ENCODE results near the gene LTBP1. TPM values are rescaled to one million over a fixed set of nuclear protein-coding genes. Genes with fewer than 3 reads are reported as not detected.

LTBP1 gene, protein sequence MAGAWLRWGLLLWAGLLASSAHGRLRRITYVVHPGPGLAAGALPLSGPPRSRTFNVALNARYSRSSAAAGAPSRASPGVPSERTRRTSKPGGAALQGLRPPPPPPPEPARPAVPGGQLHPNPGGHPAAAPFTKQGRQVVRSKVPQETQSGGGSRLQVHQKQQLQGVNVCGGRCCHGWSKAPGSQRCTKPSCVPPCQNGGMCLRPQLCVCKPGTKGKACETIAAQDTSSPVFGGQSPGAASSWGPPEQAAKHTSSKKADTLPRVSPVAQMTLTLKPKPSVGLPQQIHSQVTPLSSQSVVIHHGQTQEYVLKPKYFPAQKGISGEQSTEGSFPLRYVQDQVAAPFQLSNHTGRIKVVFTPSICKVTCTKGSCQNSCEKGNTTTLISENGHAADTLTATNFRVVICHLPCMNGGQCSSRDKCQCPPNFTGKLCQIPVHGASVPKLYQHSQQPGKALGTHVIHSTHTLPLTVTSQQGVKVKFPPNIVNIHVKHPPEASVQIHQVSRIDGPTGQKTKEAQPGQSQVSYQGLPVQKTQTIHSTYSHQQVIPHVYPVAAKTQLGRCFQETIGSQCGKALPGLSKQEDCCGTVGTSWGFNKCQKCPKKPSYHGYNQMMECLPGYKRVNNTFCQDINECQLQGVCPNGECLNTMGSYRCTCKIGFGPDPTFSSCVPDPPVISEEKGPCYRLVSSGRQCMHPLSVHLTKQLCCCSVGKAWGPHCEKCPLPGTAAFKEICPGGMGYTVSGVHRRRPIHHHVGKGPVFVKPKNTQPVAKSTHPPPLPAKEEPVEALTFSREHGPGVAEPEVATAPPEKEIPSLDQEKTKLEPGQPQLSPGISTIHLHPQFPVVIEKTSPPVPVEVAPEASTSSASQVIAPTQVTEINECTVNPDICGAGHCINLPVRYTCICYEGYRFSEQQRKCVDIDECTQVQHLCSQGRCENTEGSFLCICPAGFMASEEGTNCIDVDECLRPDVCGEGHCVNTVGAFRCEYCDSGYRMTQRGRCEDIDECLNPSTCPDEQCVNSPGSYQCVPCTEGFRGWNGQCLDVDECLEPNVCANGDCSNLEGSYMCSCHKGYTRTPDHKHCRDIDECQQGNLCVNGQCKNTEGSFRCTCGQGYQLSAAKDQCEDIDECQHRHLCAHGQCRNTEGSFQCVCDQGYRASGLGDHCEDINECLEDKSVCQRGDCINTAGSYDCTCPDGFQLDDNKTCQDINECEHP (N-terminal part only)
- total RNA-seq (2022) (99.0 and 119 TPM in 2 replicates), Bru-seq, nascent RNA (percentile 76 among the genes with signal in this experiment), BruChase-seq, experiment 1, labeled RNA remaining after a 6-hour chase (percentile 69 among the genes with signal in this experiment), BruChase-seq, experiment 2, labeled RNA remaining after a 2-hour chase (percentile 62 among the genes with signal in this experiment)
- long read RNA-seq, full-length matches to known transcripts, result 53 of 92 reads
- long read RNA-seq, partial matches to known transcripts, result 18 of 92 reads
- long read RNA-seq, other reads (novel, unspliced or antisense), result 21 of 92 reads

DNA sequence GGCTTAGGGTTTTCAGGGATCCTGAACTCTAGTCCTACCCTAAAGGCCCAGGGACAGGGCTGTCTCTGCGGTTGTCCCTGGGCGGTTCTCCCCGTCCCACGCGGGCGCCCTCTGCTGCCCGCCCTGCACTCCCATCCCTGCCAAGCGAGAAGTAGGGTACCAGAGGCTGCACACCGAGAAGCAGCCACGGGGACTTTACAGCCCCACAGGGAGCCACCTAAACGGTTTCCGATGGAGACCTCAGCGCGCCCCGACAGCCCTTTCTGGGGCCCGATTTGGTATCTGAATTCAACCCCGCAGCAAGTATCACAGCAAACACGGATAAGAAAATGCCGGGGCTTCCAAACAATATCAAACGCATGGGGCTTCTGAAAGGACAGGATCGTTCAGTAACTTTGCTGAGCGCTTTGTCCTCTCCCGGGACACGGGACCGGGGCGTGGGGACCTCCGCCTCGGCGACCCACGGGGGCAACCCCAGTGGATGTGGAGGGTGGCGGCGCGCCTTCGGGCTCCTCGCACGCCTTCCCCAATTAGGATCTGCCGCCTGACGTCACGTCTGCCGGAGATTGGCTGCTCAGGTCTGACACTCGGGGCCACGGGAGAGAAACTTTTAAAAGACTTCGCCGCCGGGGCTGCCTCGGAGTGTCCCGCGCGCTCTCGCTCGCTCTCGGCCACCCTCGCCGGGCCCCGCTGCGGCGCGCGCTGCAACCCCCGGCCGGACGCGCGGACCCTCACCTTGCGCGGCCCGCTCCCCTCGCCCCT lies at the start of gene LTBP1:
TSS of gene LTBP1 (plus strand) at position 640 of the 762 bp plus-strand sequence. CDS start 372 bp downstream, outside the sequence.
- POLR2A ChIA-PET, result no interaction called here
- Mint-ChIP-seq H3K36me3 (ENCODE audit: insufficient read depth, unreplicated experiment) (no peaks in the 10 kb centered on the region), H3K4me1 (ENCODE audit: insufficient read depth, unreplicated experiment) (no peaks in the 10 kb centered on the region), H3K9me3 (ENCODE audit: unreplicated experiment) (no peaks in the 10 kb centered on the region), H3K4me3 (ENCODE audit: unreplicated experiment) (peak within 1 kb of the TSS; percentile 70), H3K27ac (ENCODE audit: low read depth, unreplicated experiment) (no peak within 1 kb of the TSS), H3K27me3 (ENCODE audit: insufficient read depth, unreplicated experiment) (no peaks in the 10 kb centered on the region)
- CTCF ChIA-PET, result interaction anchor here (0.6 to 0.9 kb wide), 4 partner anchors 51 to 1622 kb away, joined by 3 to 4 read pairs (median 3); no protein-coding TSS in a partner anchor
- intact Hi-C loops (cut with micrococcal nuclease), result loop anchor here (1.0 to 10.0 kb wide), 5 partner anchors 76 to 392 kb away; no protein-coding TSS in a partner anchor
- TF ChIP-seq, protein P1, sequence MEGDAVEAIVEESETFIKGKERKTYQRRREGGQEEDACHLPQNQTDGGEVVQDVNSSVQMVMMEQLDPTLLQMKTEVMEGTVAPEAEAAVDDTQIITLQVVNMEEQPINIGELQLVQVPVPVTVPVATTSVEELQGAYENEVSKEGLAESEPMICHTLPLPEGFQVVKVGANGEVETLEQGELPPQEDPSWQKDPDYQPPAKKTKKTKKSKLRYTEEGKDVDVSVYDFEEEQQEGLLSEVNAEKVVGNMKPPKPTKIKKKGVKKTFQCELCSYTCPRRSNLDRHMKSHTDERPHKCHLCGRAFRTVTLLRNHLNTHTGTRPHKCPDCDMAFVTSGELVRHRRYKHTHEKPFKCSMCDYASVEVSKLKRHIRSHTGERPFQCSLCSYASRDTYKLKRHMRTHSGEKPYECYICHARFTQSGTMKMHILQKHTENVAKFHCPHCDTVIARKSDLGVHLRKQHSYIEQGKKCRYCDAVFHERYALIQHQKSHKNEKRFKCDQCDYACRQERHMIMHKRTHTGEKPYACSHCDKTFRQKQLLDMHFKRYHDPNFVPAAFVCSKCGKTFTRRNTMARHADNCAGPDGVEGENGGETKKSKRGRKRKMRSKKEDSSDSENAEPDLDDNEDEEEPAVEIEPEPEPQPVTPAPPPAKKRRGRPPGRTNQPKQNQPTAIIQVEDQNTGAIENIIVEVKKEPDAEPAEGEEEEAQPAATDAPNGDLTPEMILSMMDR (IDR thresholded peaks at IDR 0.05; ENCODE audit: unreplicated experiment), result peak; percentile 71
- DNase-seq (ENCODE audit: unreplicated experiment), result peak; percentile 65
- no TSS peak for BruUV-seq (replicated peaks)

DNA sequence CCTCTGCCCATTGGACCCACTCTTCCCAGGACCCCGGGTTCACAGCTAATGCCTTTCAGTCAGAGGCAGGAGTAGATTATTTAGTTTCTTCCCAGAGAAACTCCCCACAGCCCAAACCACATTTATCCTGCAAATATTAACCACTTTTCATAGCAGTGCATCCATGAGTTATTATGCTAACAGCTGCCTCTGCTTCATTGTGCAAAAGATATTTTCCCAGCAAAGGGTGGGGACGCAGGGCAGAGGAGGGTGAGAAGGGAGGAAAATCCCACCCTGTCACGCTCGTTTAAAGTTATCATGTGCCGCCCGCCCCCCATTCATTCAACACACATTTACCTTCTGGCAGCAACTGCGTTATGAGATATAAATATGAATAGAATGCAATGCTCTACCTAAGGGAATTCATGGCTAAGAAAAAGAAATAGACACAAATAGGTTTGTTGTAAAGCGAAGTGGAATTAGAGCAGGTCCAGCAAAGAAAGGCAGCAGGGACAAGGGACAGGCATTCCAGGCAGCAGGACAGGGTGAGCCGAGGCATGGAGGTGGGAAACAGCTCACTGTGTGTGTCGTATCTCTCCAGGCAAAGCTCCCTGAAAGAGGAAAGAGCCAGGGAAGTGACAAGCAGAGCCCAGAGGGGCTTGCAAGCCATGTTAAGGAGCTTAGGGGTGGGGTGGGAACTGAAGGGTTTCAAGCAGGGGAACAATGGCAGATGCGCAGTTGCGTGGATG lies 46.3 kb upstream of the LTBP1 start:
- H3K36me3 Mint-ChIP-seq (ENCODE audit: insufficient read depth, unreplicated experiment), result peaks cover 5% of the 10 kb centered on the region
- intact Hi-C loops (cut with micrococcal nuclease), result no loop called here
- no peak overlapping the region for H3K27ac Mint-ChIP-seq (ENCODE audit: low read depth, unreplicated experiment)
- ChIA-PET CTCF (no interaction called here), POLR2A (no interaction called here)
- DNase-seq (ENCODE audit: unreplicated experiment), result no peak
- peaks cover 47% of the 10 kb centered on the region for H3K27me3 Mint-ChIP-seq (ENCODE audit: insufficient read depth, unreplicated experiment)
- TF ChIP-seq, protein P1 (IDR thresholded peaks at IDR 0.05; ENCODE audit: unreplicated experiment), result no peak
- H3K4me3 Mint-ChIP-seq (ENCODE audit: unreplicated experiment), result peak overlapping the region; percentile 10
- H3K4me1 Mint-ChIP-seq (ENCODE audit: insufficient read depth, unreplicated experiment), result peaks cover 8% of the 10 kb centered on the region
- BruUV-seq (replicated peaks), result no TSS peak
- H3K9me3 Mint-ChIP-seq (ENCODE audit: unreplicated experiment), result peaks cover 3% of the 10 kb centered on the region

DNA sequence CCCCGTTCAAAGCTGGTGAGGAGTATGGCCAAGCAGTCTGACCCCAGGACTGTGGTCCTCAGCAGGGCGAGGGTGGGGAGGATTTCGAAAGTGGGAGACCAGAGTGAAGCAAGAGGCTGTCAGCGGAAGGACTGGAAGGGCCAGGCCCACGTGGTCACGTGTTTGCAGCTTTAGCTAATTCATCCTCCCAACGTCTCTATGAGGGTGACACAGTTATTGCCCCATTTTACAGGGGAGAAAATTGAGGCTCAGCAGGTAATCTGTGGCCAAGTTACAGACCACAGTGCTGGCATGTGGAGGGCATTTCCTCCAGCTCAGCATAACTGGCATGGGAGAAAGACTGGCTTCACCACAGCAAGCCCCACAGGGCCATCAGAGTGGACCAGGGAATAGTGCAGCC lies 45.4 kb upstream of the LTBP1 start:
- intact Hi-C loops (cut with micrococcal nuclease), result no loop called here
- Mint-ChIP-seq H3K4me3 (ENCODE audit: unreplicated experiment) (no peak overlapping the region), H3K27me3 (ENCODE audit: insufficient read depth, unreplicated experiment) (peaks cover 47% of the 10 kb centered on the region), H3K36me3 (ENCODE audit: insufficient read depth, unreplicated experiment) (peaks cover 5% of the 10 kb centered on the region), H3K27ac (ENCODE audit: low read depth, unreplicated experiment) (no peak overlapping the region), H3K4me1 (ENCODE audit: insufficient read depth, unreplicated experiment) (peaks cover 8% of the 10 kb centered on the region), H3K9me3 (ENCODE audit: unreplicated experiment) (peaks cover 7% of the 10 kb centered on the region)
- CTCF ChIA-PET, result interaction anchor here (1.3 kb wide), 1 partner anchor 132 kb away, joined by 4 read pairs; no protein-coding TSS in a partner anchor
- BruUV-seq (replicated peaks), result no TSS peak
- POLR2A ChIA-PET, result no interaction called here
- no peak for DNase-seq (ENCODE audit: unreplicated experiment)
- TF ChIP-seq, protein P1 (IDR thresholded peaks at IDR 0.05; ENCODE audit: unreplicated experiment), result no peak

Data from MCF 10A (cell line).